SKM-1 treated with dmso at 0.1 percent for 144 hours (cell line): Measurements from ENCODE around the gene KRTAP10-2.
"Not testable (repeated sequence)": the region's sequence is repeated elsewhere in the genome, so short reads cannot be mapped to it uniquely, and the experiment has no call there.

Experiments
- DNase-seq: peaks from one replicate; lab custom pipeline; 2025; ENCODE audit not compliant: unreplicated experiment; lab: John Stamatoyannopoulos, UW

KRTAP10-2 gene, protein sequence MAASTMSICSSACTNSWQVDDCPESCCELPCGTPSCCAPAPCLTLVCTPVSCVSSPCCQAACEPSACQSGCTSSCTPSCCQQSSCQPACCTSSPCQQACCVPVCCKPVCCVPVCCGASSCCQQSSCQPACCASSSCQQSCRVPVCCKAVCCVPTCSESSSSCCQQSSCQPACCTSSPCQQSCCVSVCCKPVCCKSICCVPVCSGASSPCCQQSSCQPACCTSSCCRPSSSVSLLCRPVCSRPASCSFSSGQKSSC

DNA sequence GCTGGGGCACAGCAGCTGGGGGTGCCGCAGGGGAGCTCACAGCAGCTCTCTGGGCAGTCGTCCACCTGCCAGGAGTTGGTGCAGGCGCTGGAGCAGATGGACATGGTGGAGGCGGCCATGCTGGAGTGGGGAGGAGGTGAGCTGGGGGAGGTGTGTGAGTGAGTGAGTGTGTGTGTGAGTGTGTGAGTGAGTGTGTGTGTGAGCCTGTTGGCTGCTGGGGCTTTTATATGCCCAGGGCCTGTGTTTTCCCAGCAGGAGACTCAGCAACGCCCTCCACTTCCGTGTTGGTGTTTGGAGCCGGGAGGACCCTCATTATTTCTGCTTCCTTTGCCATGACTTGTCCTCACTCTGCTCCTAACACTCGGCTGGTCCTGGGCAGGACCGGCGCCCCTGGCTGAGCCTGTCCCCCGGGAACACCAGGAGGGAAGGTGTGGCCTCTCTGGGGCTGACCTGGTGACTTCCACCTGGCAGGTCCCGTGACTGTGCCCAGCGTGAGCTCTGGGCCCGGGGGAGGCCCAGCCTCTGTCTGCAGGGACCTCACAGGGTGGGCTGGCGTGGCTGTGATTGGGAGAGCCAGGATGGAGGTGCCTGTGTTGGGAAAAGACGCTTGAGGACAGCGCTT is at the start of gene KRTAP10-2:
KRTAP10-2 (minus strand) TSS at position 166 of the 622 bp plus-strand sequence; CDS start at position 119, 47 bp downstream.
- DNase-seq, result no peak

GRCh38 chr21:44601091-44601490 is 49.8 kb upstream of the KRTAP10-2 start:
- DNase-seq, result not testable (repeated sequence)

DNA sequence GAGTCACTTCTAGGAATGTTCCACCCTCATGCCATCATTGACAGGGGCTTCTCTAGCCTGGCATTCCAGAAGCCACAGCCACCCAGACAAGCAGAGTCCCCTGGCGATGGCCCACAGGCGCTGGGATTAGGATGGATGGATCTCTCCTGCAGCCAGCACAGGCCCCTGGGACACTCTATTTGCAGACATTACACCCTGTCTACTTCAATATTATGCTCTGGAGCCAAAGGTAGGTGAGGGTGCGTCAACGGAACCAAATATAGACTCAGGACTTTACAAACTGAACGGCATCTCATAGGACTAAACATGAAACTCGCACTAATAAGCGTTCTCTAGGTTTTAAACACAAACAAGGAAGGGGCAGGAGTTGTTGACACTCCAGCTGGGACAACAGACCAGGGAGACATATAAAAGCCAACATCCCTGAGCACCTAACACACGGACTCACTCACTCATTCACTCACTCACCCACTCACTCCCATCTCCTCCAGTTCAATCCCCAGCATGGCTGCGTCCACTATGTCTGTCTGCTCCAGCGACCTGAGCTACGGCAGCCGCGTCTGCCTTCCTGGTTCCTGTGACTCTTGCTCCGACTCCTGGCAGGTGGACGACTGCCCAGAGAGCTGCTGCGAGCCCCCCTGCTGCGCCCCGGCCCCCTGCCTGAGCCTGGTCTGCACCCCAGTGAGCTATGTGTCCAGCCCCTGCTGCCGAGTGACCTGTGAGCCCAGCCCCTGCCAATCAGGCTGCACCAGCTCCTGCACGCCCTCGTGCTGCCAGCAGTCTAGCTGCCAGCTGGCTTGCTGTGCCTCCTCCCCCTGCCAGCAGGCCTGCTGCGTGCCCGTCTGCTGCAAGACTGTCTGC is 49.0 kb upstream of the KRTAP10-2 start, which contains the start of gene KRTAP10-7:
KRTAP10-7 (plus strand) TSS at position 480 of the 861 bp plus-strand sequence; CDS start at position 505, 25 bp downstream.
- not testable (repeated sequence) for DNase-seq

GRCh38 chr21:44599264-44600029 is 48.1 kb upstream of the KRTAP10-2 start:
- DNase-seq, result no peak

DNA sequence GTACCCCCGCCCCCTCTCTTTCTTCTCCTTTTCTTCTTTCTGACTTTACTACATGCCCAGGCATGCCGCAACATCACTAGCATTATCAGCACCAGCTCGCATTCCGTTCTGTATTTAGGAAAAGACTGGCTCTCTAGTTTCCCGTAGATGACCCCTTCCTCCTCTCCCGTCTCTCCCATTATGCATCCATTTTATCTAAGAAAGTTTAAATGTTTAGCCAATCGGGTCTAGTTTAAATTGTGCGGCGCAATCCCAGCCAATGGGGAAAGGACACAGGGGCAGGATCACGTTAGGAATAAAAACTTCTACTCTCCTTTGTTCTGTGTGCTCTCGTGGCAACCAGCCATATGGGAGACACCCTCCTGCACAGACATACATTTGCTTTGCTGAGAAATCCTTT is 46.8 kb upstream of the KRTAP10-2 start:
- DNase-seq, result no peak

DNA sequence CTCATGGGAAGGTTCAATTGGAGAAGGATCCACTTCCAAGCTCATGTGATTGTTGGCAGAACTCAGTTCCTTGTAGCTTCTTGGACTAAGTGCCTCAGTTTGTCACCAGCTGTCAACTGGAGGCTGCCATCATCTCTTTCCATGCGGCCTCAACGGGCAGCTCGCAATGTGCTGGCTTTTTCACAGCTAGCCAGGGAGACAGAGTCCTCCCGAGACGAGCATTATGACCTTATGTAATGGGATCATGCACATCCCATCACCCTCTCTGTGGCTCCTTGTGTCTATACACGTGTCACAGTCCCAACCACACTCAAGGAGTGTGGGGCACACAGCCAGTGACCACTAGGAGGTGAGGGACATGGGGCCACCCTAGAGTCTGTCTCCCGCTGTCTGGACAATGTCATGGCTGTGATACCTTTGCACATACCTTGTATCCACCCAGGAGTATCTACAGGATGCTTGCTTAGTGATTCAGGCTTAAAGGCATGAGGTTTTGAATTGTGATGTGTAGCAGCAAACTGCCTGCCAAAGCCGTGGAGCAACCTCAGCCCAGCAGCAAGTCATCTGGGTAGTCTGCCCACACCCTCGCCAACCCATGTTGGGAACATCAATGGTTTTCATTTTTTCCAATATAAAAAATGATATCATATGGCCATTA is 44.9 kb upstream of the KRTAP10-2 start:
- DNase-seq, result no peak

DNA sequence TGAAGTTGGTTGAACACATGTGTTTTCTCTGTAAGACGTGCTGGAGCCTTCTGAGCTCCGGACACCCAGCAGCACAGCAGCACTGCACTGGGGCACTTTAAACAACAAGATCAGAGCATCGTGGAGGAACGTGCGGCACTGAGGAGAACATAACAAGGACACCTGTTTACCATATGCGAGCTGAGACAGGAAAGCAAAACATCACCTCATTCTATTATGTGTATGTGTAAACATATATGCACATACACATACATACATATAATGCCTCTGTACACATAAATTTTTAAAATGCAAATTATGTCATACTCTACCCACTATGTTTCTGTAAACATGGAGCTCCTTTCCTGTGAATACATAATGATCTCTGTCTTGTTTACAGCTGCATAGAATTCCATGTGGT is 44.2 kb upstream of the KRTAP10-2 start:
- no peak for DNase-seq

DNA sequence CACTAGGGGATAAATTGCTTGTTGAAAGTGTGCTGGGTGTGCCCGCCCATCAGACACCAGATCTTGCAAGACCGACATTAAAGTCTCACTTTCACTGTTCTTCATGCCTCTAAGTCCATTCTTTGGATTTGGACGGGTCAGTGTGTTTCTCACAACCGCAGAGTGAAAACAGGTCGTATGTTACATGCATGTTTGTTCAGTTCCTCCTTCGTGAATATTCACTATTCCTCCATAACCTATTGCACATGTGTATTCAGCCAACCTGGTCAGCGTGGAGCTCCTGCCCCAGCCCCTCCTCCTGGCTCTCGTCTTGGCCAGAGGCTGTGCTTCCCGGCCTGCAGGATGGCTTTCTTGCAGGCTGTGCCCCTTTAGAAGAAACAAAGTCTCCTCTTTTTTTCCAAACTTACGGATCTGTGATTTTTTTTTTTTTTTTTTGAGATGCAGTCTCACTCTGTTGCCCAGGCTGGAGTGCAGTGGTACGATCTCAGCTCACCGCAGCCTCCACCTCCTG is 43.2 kb upstream of the KRTAP10-2 start:
- no peak for DNase-seq

GRCh38 chr21:44593598-44594405 is 42.5 kb upstream of the KRTAP10-2 start:
- DNase-seq, result no peak

- no peak for DNase-seq
Measured at GRCh38 chr21:44592446-44593311, 41.4 kb upstream of the KRTAP10-2 start, which contains the start of gene KRTAP10-6. Gene KRTAP10-6 (minus strand): TSS chr21:44592505. CDS start chr21:44592484, 21 bp downstream.

- not testable (repeated sequence) for DNase-seq
Measured at GRCh38 chr21:44591801-44592130, 40.5 kb upstream of the KRTAP10-2 start.

- not testable (repeated sequence) for DNase-seq
Measured at GRCh38 chr21:44590897-44591800, 39.8 kb upstream of the KRTAP10-2 start.

DNA sequence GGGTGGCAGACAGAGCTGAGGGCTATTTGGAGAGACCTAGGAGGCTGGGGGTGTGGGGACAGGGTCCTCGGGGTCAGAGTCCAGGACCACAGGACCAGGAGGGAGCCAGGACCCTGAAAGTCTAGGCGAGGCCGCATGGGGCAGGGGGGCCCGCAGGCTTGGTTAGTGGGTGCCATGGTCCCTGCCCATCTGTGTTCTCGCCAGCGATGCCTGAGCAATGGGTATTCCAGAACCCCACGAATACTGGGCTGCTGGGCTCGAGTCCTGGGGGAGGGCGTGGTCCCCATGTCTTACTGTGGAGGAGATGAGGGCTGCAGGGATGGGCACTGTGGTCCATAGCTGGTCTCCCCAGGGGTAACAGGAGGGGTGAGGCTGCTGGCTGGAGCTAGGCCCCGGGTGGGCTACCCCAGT is 39.0 kb upstream of the KRTAP10-2 start:
- no peak for DNase-seq

DNA sequence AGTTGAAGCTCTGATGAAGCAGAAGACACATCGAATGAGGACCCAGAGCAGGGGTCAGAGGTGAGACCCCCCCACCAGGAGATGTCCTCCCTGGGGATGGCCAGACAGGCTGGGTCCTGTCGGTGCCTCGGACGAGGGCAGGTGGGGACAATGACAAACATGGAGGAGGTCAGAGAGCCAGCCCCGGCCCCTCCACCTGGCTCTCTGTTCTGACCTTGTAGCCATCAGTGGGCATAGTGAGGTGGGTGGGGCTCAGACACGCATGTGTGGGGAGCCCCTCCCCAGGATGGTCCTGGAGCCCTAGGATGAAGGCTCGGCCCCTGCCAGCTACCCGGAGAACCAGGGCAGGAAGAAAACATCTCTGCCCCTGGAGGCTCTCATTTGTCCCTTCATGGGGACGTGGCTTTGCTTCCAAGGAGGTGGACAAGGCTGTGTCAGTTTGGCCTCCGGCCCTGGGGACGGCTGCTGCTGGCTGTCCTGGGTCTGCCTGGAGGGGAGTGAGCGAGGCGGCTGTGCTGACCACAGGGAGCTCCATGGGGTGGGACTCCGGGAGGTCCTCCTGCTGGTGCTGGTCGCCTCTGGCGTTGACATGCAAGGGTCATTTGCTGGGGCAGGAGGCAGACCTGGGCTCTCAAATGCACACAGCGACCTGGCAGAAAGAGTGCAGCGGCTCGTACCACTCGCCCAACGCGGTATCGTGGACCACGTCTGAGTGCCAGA is 38.4 kb upstream of the KRTAP10-2 start:
- no peak for DNase-seq

GRCh38 chr21:44589094-44589493 is 37.8 kb upstream of the KRTAP10-2 start:
- no peak for DNase-seq

GRCh38 chr21:44585892-44586291 is 34.6 kb upstream of the KRTAP10-2 start:
- DNase-seq, result no peak

- no peak for DNase-seq
Measured at GRCh38 chr21:44583800-44584147, 32.5 kb upstream of the KRTAP10-2 start.
